H1 (cell line): ENCODE data around the gene TMEM232. TPM values are rescaled to one million over a fixed set of nuclear protein-coding genes. Genes with fewer than 3 reads are reported as not detected.

Experiments
- CTCF ChIA-PET: fragments of 300-600 bp; sonication (Branson Sonifier 250); formaldehyde crosslinking; loops from one replicate; lab custom pipeline; 2021; ENCODE audit not compliant: partially characterized antibody; lab: Charles Lee
- POLR2A ChIA-PET: fragments of 300-600 bp; sonication (Branson Sonifier 250); formaldehyde crosslinking; loops from one replicate; lab custom pipeline; 2021; ENCODE audit warnings: inconsistent platforms; ENCODE audit not compliant: partially characterized antibody; lab: Charles Lee
- DNase-seq, 2 experiments: peaks; one replicate each; pipeline versions ENCODE4 v3.0.0 to v3.0.0-alpha.2; 2010 to 2022; ENCODE audit warnings: low spot score in 2 of 2, low read depth in 1 of 2, mixed read lengths in 1 of 2
- FAIRE-seq: peaks from 2 replicates; lab custom pipeline; 2011; peaks lifted over from hg19 to GRCh38; lab: Jason Lieb, UNC
- H2AFZ ChIP-seq: 2 replicates; pipeline ENCODE4 v1.8.1; 2012; ENCODE audit warnings: low read length, inconsistent platforms
- H2AK5ac ChIP-seq: 2 replicates; pipeline ENCODE4 v1.6.1; 2013; ENCODE audit warnings: low read depth, low read length
- H2BK120ac ChIP-seq: replicated peaks from 2 replicates; pipeline ENCODE3; 2013; ENCODE audit warnings: low read depth, low read length, inconsistent platforms
- H2BK12ac ChIP-seq: 2 replicates; pipeline ENCODE4 v1.6.1; 2013; ENCODE audit warnings: low read depth, low read length
- H2BK15ac ChIP-seq: 2 replicates; pipeline ENCODE4 v1.6.1; 2013; ENCODE audit warnings: low read length
- H2BK20ac ChIP-seq: 2 replicates; pipeline ENCODE4 v1.6.1; 2013; ENCODE audit warnings: low read length
- H2BK5ac ChIP-seq: 2 replicates; pipeline ENCODE4 v1.6.1; 2013; ENCODE audit warnings: low read depth, low read length
- H3K14ac ChIP-seq: 2 replicates; pipeline ENCODE4 v1.6.1; 2013; ENCODE audit warnings: inconsistent platforms; ENCODE audit not compliant: insufficient read length
- H3K18ac ChIP-seq: 2 replicates; pipeline ENCODE4 v1.6.1; 2013; ENCODE audit warnings: low read length; ENCODE audit errors: extremely low read depth
- H3K23ac ChIP-seq: 2 replicates; pipeline ENCODE4 v1.6.1; 2013; ENCODE audit warnings: inconsistent platforms; ENCODE audit not compliant: insufficient read length
- H3K23me2 ChIP-seq: 2 replicates; pipeline ENCODE4 v1.6.1; 2013; ENCODE audit warnings: low read depth, low read length
- H3K27ac ChIP-seq: 2 replicates; pipeline ENCODE4 v1.6.1; 2011; ENCODE audit warnings: low read depth, low read length, inconsistent platforms
- H3K27me3 ChIP-seq, 4 experiments: replicated peaks in 1 of 4; 1 replicate in 1 of 4; 2 replicates in 3 of 4; pipeline versions ENCODE4 v1.6.1 to v1.8.1; 2011 to 2013; ENCODE audit warnings: low read length in 3 of 4, mild to moderate bottlenecking in 3 of 4, inconsistent platforms in 2 of 4, mixed read lengths in 2 of 4, moderate library complexity in 1 of 4; ENCODE audit not compliant: control insufficient read depth in 3 of 4, insufficient read depth in 3 of 4; ENCODE audit errors: extremely low read depth in 1 of 4
- H3K36me3 ChIP-seq, 4 experiments: 2 replicates each; pipeline versions ENCODE4 v1.6.1 to v1.8.1; 2011 to 2013; ENCODE audit warnings: mild to moderate bottlenecking in 4 of 4, low read length in 3 of 4, moderate library complexity in 2 of 4, control low read depth in 1 of 4, inconsistent platforms in 1 of 4; ENCODE audit not compliant: insufficient read depth in 4 of 4, control insufficient read depth in 2 of 4
- H3K4ac ChIP-seq: replicated peaks from 2 replicates; pipeline ENCODE3; 2013; ENCODE audit warnings: low read length, low read depth, mixed read lengths, inconsistent platforms; ENCODE audit not compliant: insufficient read length
- H3K4me1 ChIP-seq, 4 experiments: replicated peaks in 1 of 4; 1 replicate in 1 of 4; 2 replicates in 3 of 4; pipeline versions ENCODE4 v1.6.1 to v1.8.1; 2011 to 2013; ENCODE audit warnings: low read length in 3 of 4, inconsistent platforms in 2 of 4, mixed read lengths in 1 of 4; ENCODE audit not compliant: insufficient read depth in 4 of 4, control insufficient read depth in 3 of 4
- H3K4me2 ChIP-seq, 2 experiments: 2 replicates each; pipeline versions ENCODE4 v1.6.1 to v1.8.1; 2011 to 2013; ENCODE audit warnings: low read depth in 2 of 2, low read length in 2 of 2, control low read depth in 1 of 2, inconsistent platforms in 1 of 2, mild to moderate bottlenecking in 1 of 2; ENCODE audit not compliant: insufficient read depth in 1 of 2
- H3K4me3 ChIP-seq, 4 experiments: fragments of 200-600, 300-600 bp in 1 of 4; sonication (generic), shearing (Covaris generic), sonication (Bioruptor Twin) in 1 of 4; 2 replicates each; pipeline versions ENCODE4 v1.5.1 to v1.8.1; 2011 to 2016; ENCODE audit warnings: low read length in 4 of 4, low read depth in 3 of 4, control low read depth in 2 of 4, inconsistent platforms in 2 of 4, mild to moderate bottlenecking in 2 of 4, mixed read lengths in 1 of 4, moderate library complexity in 1 of 4; ENCODE audit not compliant: insufficient read depth in 2 of 4; ENCODE audit errors: extremely low read depth in 1 of 4
- H3K56ac ChIP-seq: replicated peaks from 2 replicates; pipeline ENCODE3; 2013; ENCODE audit warnings: low read depth, mild to moderate bottlenecking, mixed read lengths, low read length, inconsistent platforms; ENCODE audit not compliant: insufficient read length
- H3K79me1 ChIP-seq: 2 replicates; pipeline ENCODE4 v1.6.1; 2013; ENCODE audit warnings: low read depth, low read length, control low read depth
- H3K79me2 ChIP-seq, 2 experiments: 2 replicates each; pipeline versions ENCODE4 v1.6.1 to v1.8.1; 2012 to 2013; ENCODE audit warnings: low read length in 2 of 2, mild to moderate bottlenecking in 2 of 2, inconsistent platforms in 1 of 2; ENCODE audit not compliant: insufficient read depth in 2 of 2, control insufficient read depth in 1 of 2
- H3K9ac ChIP-seq, 4 experiments: replicated peaks in 1 of 4; 1 replicate in 1 of 4; 2 replicates in 3 of 4; pipeline versions ENCODE4 v1.6.1 to v1.8.1; 2011 to 2013; ENCODE audit warnings: low read depth in 3 of 4, low read length in 3 of 4, control low read depth in 2 of 4, mild to moderate bottlenecking in 2 of 4, moderate library complexity in 2 of 4, inconsistent platforms in 1 of 4; ENCODE audit errors: extremely low read depth in 1 of 4
- H3K9me3 ChIP-seq, 2 experiments: 2 replicates each; pipeline versions ENCODE4 v1.6.1 to v1.8.1; 2012 to 2013; ENCODE audit warnings: mild to moderate bottlenecking in 2 of 2, moderate library complexity in 2 of 2, control low read depth in 1 of 2, inconsistent platforms in 1 of 2, low read depth in 1 of 2, low read length in 1 of 2, mixed read lengths in 1 of 2; ENCODE audit not compliant: insufficient read depth in 2 of 2
- H4K20me1 ChIP-seq, 2 experiments: replicated peaks in 1 of 2; 2 replicates each; pipeline versions ENCODE3 to v1.8.1; 2011 to 2013; ENCODE audit warnings: inconsistent platforms in 2 of 2, low read length in 2 of 2, mild to moderate bottlenecking in 1 of 2; ENCODE audit not compliant: insufficient read depth in 2 of 2, control insufficient read depth in 1 of 2
- H4K5ac ChIP-seq: 2 replicates; pipeline ENCODE4 v1.6.1; 2013; ENCODE audit warnings: low read length, low read depth, mixed read lengths, inconsistent platforms; ENCODE audit not compliant: insufficient read length
- H4K8ac ChIP-seq: 2 replicates; pipeline ENCODE4 v1.8.0; 2013; ENCODE audit warnings: mild to moderate bottlenecking, moderate library complexity, low read length, inconsistent platforms; ENCODE audit not compliant: insufficient read depth; ENCODE audit errors: extremely low read depth
- H4K91ac ChIP-seq: replicated peaks from 2 replicates; pipeline ENCODE3; 2013; ENCODE audit warnings: low read length, mixed read lengths, inconsistent platforms; ENCODE audit not compliant: insufficient read length
- CEBPB ChIP-seq: IDR thresholded peaks from 2 replicates; pipeline ENCODE4 v1.6.1; 2012; ENCODE audit warnings: low read depth, low read length
- GABPA ChIP-seq: IDR thresholded peaks from 2 replicates; pipeline ENCODE4 v1.6.1; 2011; ENCODE audit warnings: mild to moderate bottlenecking, low read length, moderate library complexity, borderline replicate concordance; ENCODE audit not compliant: insufficient read depth
- TCF12 ChIP-seq: IDR thresholded peaks from 2 replicates; pipeline ENCODE4 v1.6.1; 2011; ENCODE audit warnings: low read depth, mild to moderate bottlenecking, low read length
- WGBS, 2 experiments: shearing (Covaris generic) in 1 of 2; methylation state at CpG; one replicate each; pipeline versions ENCODE4 v1.1.6 to v1.1.7; 2013 to 2015; ENCODE audit warnings: low lambda C conversion rate in 2 of 2, mixed read lengths in 2 of 2, inconsistent platforms in 1 of 2, low coverage in 1 of 2, missing lambda C conversion rate in 1 of 2; ENCODE audit not compliant: insufficient replicate concordance in 2 of 2, insufficient coverage in 1 of 2, insufficient read length in 1 of 2; ENCODE audit errors: extremely low coverage in 1 of 2, missing lambda C conversion rate in 1 of 2; 5-methylcytosine and 5-hydroxymethylcytosine counted together
- polyA plus RNA-seq, 7 experiments: library from polyadenylated mRNA; depleted of rRNA in 3 of 7; stranded (reverse) in 5 of 7; unstranded in 2 of 7; fragments of >200 nt in 5 of 7; fragments of 200-250 nt in 2 of 7; gene quantifications; 1 replicate in 5 of 7; 2 replicates in 1 of 7; 4 replicates in 1 of 7; pipeline versions ENCODE4 v1.2.1 to v1.2.3, GENCODE V29; 2011 to 2013; ENCODE audit warnings: missing spikeins in 2 of 7, mixed read lengths in 2 of 7
- total RNA-seq: library from RNA; stranded (reverse); fragmentation: NEBNext Ultra II Directional; extraction: Animal tissue kit (Norgen Biotek cat#: 25700); gene quantifications from 2 replicates; pipeline ENCODE4 v1.2.1, GENCODE V29; 2021
- TF ChIP-seq, protein P1 (sequence below): IDR thresholded peaks from 2 replicates; pipeline ENCODE4 v1.6.1; 2011; ENCODE audit warnings: low read depth, mild to moderate bottlenecking, low read length; ENCODE audit not compliant: insufficient read depth

Gene TMEM232
- total and polyA plus RNA-seq, 2 of the 8 experiments (the other 6 are each of a cell fraction or from before 2014, with no cell fraction given) = 0.38 to 1.3 TPM

DNA sequence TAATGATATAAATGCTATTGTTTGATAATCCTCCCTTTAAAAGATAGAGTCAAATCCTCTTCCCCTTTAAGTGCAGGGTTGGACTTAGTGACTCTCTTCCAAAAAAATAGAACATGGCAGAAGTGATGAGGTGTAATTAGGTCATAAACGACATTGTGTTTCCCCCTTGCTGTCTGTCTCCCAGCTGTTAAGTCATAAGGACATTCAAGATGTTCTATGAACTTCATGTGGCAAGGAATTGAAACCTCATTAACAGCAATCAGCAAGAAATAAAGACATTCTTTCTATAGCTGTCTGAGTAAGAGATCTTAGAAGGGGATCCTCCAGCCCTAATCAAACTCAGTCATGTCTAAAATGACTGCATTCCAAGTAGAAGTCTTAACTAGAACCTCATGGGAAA, 9.1 kb upstream of the TMEM232 start:
- no peaks in the 10 kb centered on the region; the same call in 1 of the 2 replicates for H3K79me1 ChIP-seq
- H3K27ac ChIP-seq = no peak overlapping the region
- H3K27me3 ChIP-seq = no peaks in the 10 kb centered on the region
- H3K4me3 ChIP-seq = no peak overlapping the region
- H2BK15ac ChIP-seq = no peak overlapping the region
- H3K36me3 ChIP-seq = no peaks in the 10 kb centered on the region
- FAIRE-seq (no peak), DNase-seq (no peak)
- CTCF ChIA-PET = no interaction called here
- no peak overlapping the region for H3K18ac ChIP-seq
- H2AK5ac ChIP-seq = no peak overlapping the region
- 0 out of 7 replicates have a peak, but pooled peaks cover 0 to 2% (median 0%) of the 10 kb centered on the region in 4 experiments for H3K4me1 ChIP-seq
- POLR2A ChIA-PET = no interaction called here
- no peak overlapping the region for H4K5ac ChIP-seq
- peaks cover 0 to 10% of the 10 kb centered on the region in 2 experiments; a peak in 1 of 4 replicates for H3K79me2 ChIP-seq
- H4K91ac ChIP-seq = no peak overlapping the region
- no peak overlapping the region for H2AFZ ChIP-seq
- peaks cover 1% of the 10 kb centered on the region; the same call in 1 of the 2 replicates for H3K23me2 ChIP-seq
- H3K4me2 ChIP-seq = no peak overlapping the region
- H2BK120ac ChIP-seq = no peak overlapping the region
- no peak overlapping the region for H4K8ac ChIP-seq
- H3K56ac ChIP-seq = no peak overlapping the region
- WGBS, 2 experiments = 84% methylated on average over 1 of the region's 1 CpG; no CpG with 5 or more reads in 1 of the 2 experiments
- H2BK12ac ChIP-seq = no peak overlapping the region
- no peaks in the 10 kb centered on the region for H4K20me1 ChIP-seq
- H3K23ac ChIP-seq = no peak overlapping the region
- TF ChIP-seq CEBPB (no peak), TCF12 (no peak), GABPA (no peak)
- TF ChIP-seq, protein P1, sequence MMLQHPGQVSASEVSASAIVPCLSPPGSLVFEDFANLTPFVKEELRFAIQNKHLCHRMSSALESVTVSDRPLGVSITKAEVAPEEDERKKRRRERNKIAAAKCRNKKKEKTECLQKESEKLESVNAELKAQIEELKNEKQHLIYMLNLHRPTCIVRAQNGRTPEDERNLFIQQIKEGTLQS = no peak
- H2BK5ac ChIP-seq = no peak overlapping the region
- no peak overlapping the region for H3K14ac ChIP-seq
- H3K4ac ChIP-seq = no peak overlapping the region
- H3K9ac ChIP-seq = no peak overlapping the region
- H3K9me3 ChIP-seq = no peaks in the 10 kb centered on the region
- no peak overlapping the region for H2BK20ac ChIP-seq
